Ovary (tissue), 3 donors: ENCODE measurements around the gene AEN.

ENCODE experiments used
- EP300 ChIP-seq: sonication (generic); formaldehyde crosslinking; IDR thresholded peaks from one replicate; pipeline ENCODE4 v1.6.1; 2017; ENCODE audit warnings: antibody characterized with exemption
- POLR2A ChIP-seq: fragments of 450-650 bp; IDR thresholded peaks from one replicate; pipeline ENCODE4 v1.6.1; 2017; ENCODE audit warnings: antibody characterized with exemption, mild to moderate bottlenecking, moderate library complexity
- TF ChIP-seq, protein P1 (sequence below), 3 donors: fragments of 450-650 bp in 2 of 3; fragments of 200-600 bp in 1 of 3; IDR thresholded peaks; one replicate each; pipeline versions ENCODE4 v1.5.1 to v1.8.0; 2016 to 2022; ENCODE audit warnings: antibody characterized with exemption in 3 of 3, mild to moderate bottlenecking in 1 of 3
- donor health status: DM: no; HTN: no; CAD: no.

DNA sequence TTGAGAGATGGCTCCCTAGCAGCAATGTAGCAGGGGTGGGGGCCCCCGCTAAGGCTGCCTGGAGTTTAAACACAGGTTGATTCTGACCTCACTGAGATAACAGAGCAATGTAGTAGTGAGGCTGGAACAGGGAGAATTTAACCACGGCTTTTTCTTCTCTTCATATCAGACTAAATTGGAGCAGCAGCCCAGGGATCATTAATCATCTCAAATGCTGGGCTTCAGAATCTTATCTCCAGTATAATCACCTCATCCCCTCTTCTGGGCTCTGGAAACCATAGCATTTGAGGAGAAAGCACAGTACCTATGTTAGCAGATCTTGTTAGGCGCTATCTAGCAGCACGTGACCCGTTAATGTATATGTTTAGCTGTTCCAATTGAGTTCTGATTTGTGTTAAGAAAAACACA is 49.3 kb upstream of the AEN start:
- TF ChIP-seq, protein P1, sequence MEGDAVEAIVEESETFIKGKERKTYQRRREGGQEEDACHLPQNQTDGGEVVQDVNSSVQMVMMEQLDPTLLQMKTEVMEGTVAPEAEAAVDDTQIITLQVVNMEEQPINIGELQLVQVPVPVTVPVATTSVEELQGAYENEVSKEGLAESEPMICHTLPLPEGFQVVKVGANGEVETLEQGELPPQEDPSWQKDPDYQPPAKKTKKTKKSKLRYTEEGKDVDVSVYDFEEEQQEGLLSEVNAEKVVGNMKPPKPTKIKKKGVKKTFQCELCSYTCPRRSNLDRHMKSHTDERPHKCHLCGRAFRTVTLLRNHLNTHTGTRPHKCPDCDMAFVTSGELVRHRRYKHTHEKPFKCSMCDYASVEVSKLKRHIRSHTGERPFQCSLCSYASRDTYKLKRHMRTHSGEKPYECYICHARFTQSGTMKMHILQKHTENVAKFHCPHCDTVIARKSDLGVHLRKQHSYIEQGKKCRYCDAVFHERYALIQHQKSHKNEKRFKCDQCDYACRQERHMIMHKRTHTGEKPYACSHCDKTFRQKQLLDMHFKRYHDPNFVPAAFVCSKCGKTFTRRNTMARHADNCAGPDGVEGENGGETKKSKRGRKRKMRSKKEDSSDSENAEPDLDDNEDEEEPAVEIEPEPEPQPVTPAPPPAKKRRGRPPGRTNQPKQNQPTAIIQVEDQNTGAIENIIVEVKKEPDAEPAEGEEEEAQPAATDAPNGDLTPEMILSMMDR (IDR thresholded peaks at IDR 0.05) = no peak
- no peak for TF ChIP-seq POLR2A
- TF ChIP-seq EP300 = no peak
